CD4-positive, CD25-positive, alpha-beta regulatory T cell (primary cell): Measurements from ENCODE around the gene GAB3. TPM values are rescaled to one million over a fixed set of nuclear protein-coding genes. Genes with fewer than 3 reads are reported as not detected.
"Not testable (repeated sequence)": the region's sequence is repeated elsewhere in the genome, so short reads cannot be mapped to it uniquely, and the experiment has no call there.

Source experiments
- ATAC-seq, 2 donors: fragments of 150-1000 bp; cut with Tn5 transposase; one replicate each; pipeline ENCODE4 v1.10.0; 2021; ENCODE audit warnings: low read depth in 2 of 2, moderate number of reproducible peaks in 2 of 2, moderate library complexity in 1 of 2
- DNase-seq, 3 donors: peaks; one replicate each; pipeline versions ENCODE4 v3.0.0 to v3.0.0-alpha.2; 2012 to 2022; ENCODE audit warnings: mixed read lengths in 1 of 3
- H3K27ac ChIP-seq: one replicate; pipeline ENCODE4 v1.7.0; 2013; ENCODE audit warnings: mild to moderate bottlenecking, low read length; ENCODE audit not compliant: insufficient read depth, poor library complexity, severe bottlenecking
- H3K27me3 ChIP-seq: one replicate; pipeline ENCODE4 v1.7.0; 2013; ENCODE audit warnings: low read length; ENCODE audit not compliant: control insufficient read depth, insufficient read depth
- H3K36me3 ChIP-seq: one replicate; pipeline ENCODE4 v1.7.0; 2013; ENCODE audit warnings: mild to moderate bottlenecking, low read length, moderate library complexity; ENCODE audit not compliant: control insufficient read depth, insufficient read depth
- H3K4me1 ChIP-seq: 2 replicates; pipeline ENCODE4 v1.7.0; 2013; ENCODE audit warnings: mild to moderate bottlenecking, low read length; ENCODE audit not compliant: insufficient read depth, control insufficient read depth, poor library complexity, severe bottlenecking
- H3K4me3 ChIP-seq: one replicate; pipeline ENCODE4 v1.7.0; 2013; ENCODE audit warnings: low read depth, mild to moderate bottlenecking, low read length, moderate library complexity
- H3K9me3 ChIP-seq, 2 experiments: 1 replicate in 1 of 2; 2 replicates in 1 of 2; pipeline ENCODE4 v1.7.0; 2013; ENCODE audit warnings: low read length in 2 of 2, mild to moderate bottlenecking in 1 of 2, moderate library complexity in 1 of 2; ENCODE audit not compliant: control insufficient read depth in 2 of 2
- H3K27ac Mint-ChIP-seq, 3 donors: one replicate each; pipeline ENCODE4 v1.8.0; 2020 to 2022; ENCODE audit warnings: mild to moderate bottlenecking in 3 of 3, mixed read lengths in 3 of 3, moderate library complexity in 2 of 3
- H3K27me3 Mint-ChIP-seq: one replicate; pipeline ENCODE4 v1.8.0; 2022; ENCODE audit warnings: mild to moderate bottlenecking, mixed read lengths
- H3K36me3 Mint-ChIP-seq: one replicate; pipeline ENCODE4 v1.8.0; 2020; ENCODE audit warnings: mixed read lengths
- H3K4me1 Mint-ChIP-seq, 4 donors: one replicate each; pipeline ENCODE4 v1.8.0; 2020 to 2022; ENCODE audit warnings: mixed read lengths in 4 of 4, mild to moderate bottlenecking in 1 of 4
- H3K4me3 Mint-ChIP-seq, 4 donors: one replicate each; pipeline ENCODE4 v1.8.0; 2020 to 2022; ENCODE audit warnings: mild to moderate bottlenecking in 4 of 4, mixed read lengths in 4 of 4, moderate library complexity in 3 of 4
- H3K9me3 Mint-ChIP-seq, 7 donors: one replicate each; pipeline ENCODE4 v1.8.0; 2020 to 2022; ENCODE audit warnings: mixed read lengths in 7 of 7, mild to moderate bottlenecking in 3 of 7, moderate library complexity in 2 of 7
- polyA plus RNA-seq, 4 donors: library from polyadenylated mRNA; unstranded; fragments of 300-500 nt; fragmentation: Illumina TruSeq; gene quantifications; one replicate each; pipeline ENCODE4 v1.2.3, GENCODE V29; 2021
- total RNA-seq: library from RNA; stranded (reverse); gene quantifications from one replicate; pipeline ENCODE4 v1.2.3, GENCODE V29; 2022

GAB3 gene
- total and polyA plus RNA-seq, 5 donors from 2014 or later, result 0.07 to 6.0 (median 0.82) TPM

GRCh38 chrX:154653048-154653401 is 97.9 kb downstream of the GAB3 start:
- no peaks in the 10 kb centered on the region for H3K4me1 Mint-ChIP-seq
- Histone ChIP-seq H3K27me3 (no peaks in the 10 kb centered on the region), H3K27ac (no peak overlapping the region), H3K4me3 (no peak overlapping the region), H3K9me3 (no peaks in the 10 kb centered on the region), H3K4me1 (no peaks in the 10 kb centered on the region), H3K36me3 (no peaks in the 10 kb centered on the region)
- H3K27me3 Mint-ChIP-seq, result peaks cover 4% of the 10 kb centered on the region
- no peak overlapping the region for H3K4me3 Mint-ChIP-seq
- ATAC-seq (no peak), DNase-seq (no peak)
- peaks cover 0 to 2% (median 0%) of the 10 kb centered on the region in 7 donors for H3K9me3 Mint-ChIP-seq
- H3K27ac Mint-ChIP-seq, result no peak overlapping the region
- no peaks in the 10 kb centered on the region for H3K36me3 Mint-ChIP-seq

- DNase-seq (no peak), ATAC-seq (no peak)
- Mint-ChIP-seq H3K27me3 (peaks cover 4% of the 10 kb centered on the region), H3K9me3 (peaks cover 0 to 2% (median 0%) of the 10 kb centered on the region in 7 donors), H3K4me3 (no peak overlapping the region), H3K36me3 (no peaks in the 10 kb centered on the region), H3K27ac (no peak overlapping the region), H3K4me1 (no peaks in the 10 kb centered on the region)
- Histone ChIP-seq H3K4me1 (no peaks in the 10 kb centered on the region), H3K27me3 (no peaks in the 10 kb centered on the region), H3K36me3 (no peaks in the 10 kb centered on the region), H3K27ac (no peak overlapping the region), H3K4me3 (no peak overlapping the region), H3K9me3 (no peaks in the 10 kb centered on the region)
Measured at GRCh38 chrX:154652311-154653047, 98.4 kb downstream of the GAB3 start.

- no peak overlapping the region for H3K27ac ChIP-seq
- Mint-ChIP-seq H3K36me3 (no peaks in the 10 kb centered on the region), H3K4me1 (no peaks in the 10 kb centered on the region), H3K27me3 (peaks cover 4% of the 10 kb centered on the region), H3K27ac (no peak overlapping the region), H3K4me3 (no peak overlapping the region), H3K9me3 (peaks cover 0 to 2% (median 0%) of the 10 kb centered on the region in 7 donors)
- H3K4me3 ChIP-seq, result no peak overlapping the region
- H3K4me1 ChIP-seq, result no peaks in the 10 kb centered on the region
- no peak for DNase-seq
- ATAC-seq, result no peak
- H3K27me3 ChIP-seq, result no peaks in the 10 kb centered on the region
- H3K9me3 ChIP-seq, result no peaks in the 10 kb centered on the region
- H3K36me3 ChIP-seq, result no peaks in the 10 kb centered on the region
Measured at GRCh38 chrX:154650221-154650510, 100.7 kb downstream of the GAB3 start.

- Mint-ChIP-seq H3K27ac (no peak overlapping the region), H3K4me1 (no peaks in the 10 kb centered on the region), H3K36me3 (no peaks in the 10 kb centered on the region), H3K27me3 (no peaks in the 10 kb centered on the region), H3K4me3 (no peak overlapping the region), H3K9me3 (peaks cover 0 to 2% (median 0%) of the 10 kb centered on the region in 7 donors)
- H3K4me3 ChIP-seq, result no peak overlapping the region
- H3K9me3 ChIP-seq, result no peaks in the 10 kb centered on the region
- H3K27ac ChIP-seq, result no peak overlapping the region
- H3K27me3 ChIP-seq, result no peaks in the 10 kb centered on the region
- ATAC-seq, result no peak
- H3K4me1 ChIP-seq, result no peaks in the 10 kb centered on the region
- no peaks in the 10 kb centered on the region for H3K36me3 ChIP-seq
- DNase-seq, result no peak
Measured at GRCh38 chrX:154649503-154650220, 101.2 kb downstream of the GAB3 start.

GRCh38 chrX:154648931-154649330 is 101.9 kb downstream of the GAB3 start:
- DNase-seq, result no peak
- Histone ChIP-seq H3K4me1 (no peaks in the 10 kb centered on the region), H3K9me3 (no peaks in the 10 kb centered on the region), H3K36me3 (no peaks in the 10 kb centered on the region), H3K4me3 (no peak overlapping the region), H3K27ac (no peak overlapping the region), H3K27me3 (no peaks in the 10 kb centered on the region)
- Mint-ChIP-seq H3K4me3 (no peak overlapping the region), H3K27me3 (no peaks in the 10 kb centered on the region), H3K4me1 (no peaks in the 10 kb centered on the region), H3K36me3 (no peaks in the 10 kb centered on the region), H3K27ac (no peak overlapping the region), H3K9me3 (peaks cover 0 to 2% (median 0%) of the 10 kb centered on the region in 7 donors)
- ATAC-seq, result no peak

- not testable (repeated sequence) for H3K4me1 ChIP-seq, H3K9me3 Mint-ChIP-seq, H3K27ac ChIP-seq, H3K4me3 Mint-ChIP-seq, H3K27ac Mint-ChIP-seq, H3K27me3 ChIP-seq, H3K27me3 Mint-ChIP-seq, H3K4me3 ChIP-seq, DNase-seq, H3K36me3 Mint-ChIP-seq, H3K9me3 ChIP-seq, H3K4me1 Mint-ChIP-seq, H3K36me3 ChIP-seq
- peak; percentile 53 to 77 for ATAC-seq
Measured at GRCh38 chrX:154645745-154646378, 105.0 kb downstream of the GAB3 start.

GRCh38 chrX:154643708-154644107 is 107.2 kb downstream of the GAB3 start:
- not testable (repeated sequence) for H3K27ac Mint-ChIP-seq, H3K27me3 Mint-ChIP-seq, H3K4me3 Mint-ChIP-seq, H3K4me1 ChIP-seq, H3K36me3 Mint-ChIP-seq, DNase-seq, H3K4me1 Mint-ChIP-seq, H3K27me3 ChIP-seq, H3K4me3 ChIP-seq, H3K27ac ChIP-seq, ATAC-seq, H3K9me3 Mint-ChIP-seq, H3K36me3 ChIP-seq, H3K9me3 ChIP-seq

GRCh38 chrX:154641740-154642139 is 109.1 kb downstream of the GAB3 start:
- H3K27me3 Mint-ChIP-seq, H3K9me3 Mint-ChIP-seq, H3K36me3 Mint-ChIP-seq, H3K4me3 Mint-ChIP-seq, H3K27me3 ChIP-seq, H3K4me1 Mint-ChIP-seq, ATAC-seq, H3K4me1 ChIP-seq, H3K27ac ChIP-seq, H3K4me3 ChIP-seq, H3K27ac Mint-ChIP-seq, H3K9me3 ChIP-seq, DNase-seq, H3K36me3 ChIP-seq: not testable (repeated sequence)
